K562 (cell line): ENCODE data around the gene AMFR. TPM values are rescaled to one million over a fixed set of nuclear protein-coding genes. Genes with fewer than 3 reads are reported as not detected.

Experiments
- ATAC-seq: fragments of 200-7000 bp; cut with Tn5 transposase; 3 replicates; pipeline ENCODE4 v1.9.1; 2020; ENCODE audit warnings: moderate library complexity
- BruUV-seq: library from RNA; stranded (reverse); fragments of 400-500 nt; replicated peaks from 2 replicates; lab custom pipeline; 2021; lab: Mats Ljungman, UMichigan
- CTCF ChIA-PET: fragments of 300-600 bp; formaldehyde crosslinking; extraction: SDS; loops from one replicate; lab custom pipeline; 2021; ENCODE audit warnings: low intra/inter-chr PET ratio; lab: Yijun Ruan, JAX
- POLR2A ChIA-PET: fragments of 300-600, 350-650 bp; sonication (Branson Sonifier 250); formaldehyde crosslinking; extraction: SDS; loops from one replicate; lab custom pipeline; 2021; ENCODE audit warnings: antibody characterized with exemption, inconsistent platforms; lab: Yijun Ruan, JAX
- DNase-seq, 4 experiments: peaks; one replicate each; pipeline versions ENCODE4 v3.0.0 to v3.0.0-alpha.2; 2011 to 2018; ENCODE audit warnings: low spot score in 3 of 4, mixed read lengths in 3 of 4; ENCODE audit errors: extremely low read depth in 1 of 4
- FAIRE-seq: peaks from 2 replicates; lab custom pipeline; 2011; peaks lifted over from hg19 to GRCh38; lab: Jason Lieb, UNC
- H2AFZ ChIP-seq: 2 replicates; pipeline ENCODE4 v1.6.0; 2011; ENCODE audit warnings: low read depth, low read length, control low read depth, inconsistent platforms
- H3K27ac ChIP-seq: fragments of 200-600 bp; 3 replicates; pipeline ENCODE4 v1.8.0; 2011; ENCODE audit warnings: low read depth, mild to moderate bottlenecking, control low read depth, inconsistent platforms, low read length, moderate library complexity, mixed read lengths; ENCODE audit errors: extremely low read depth
- H3K27me3 ChIP-seq, 2 experiments: fragments of 300-600 bp in 1 of 2; 2 replicates in 1 of 2; 3 replicates in 1 of 2; pipeline versions ENCODE4 v1.6.0 to v1.8.0; 2011; ENCODE audit warnings: inconsistent platforms in 2 of 2, low read length in 2 of 2, mild to moderate bottlenecking in 1 of 2, mixed read lengths in 1 of 2, moderate library complexity in 1 of 2; ENCODE audit not compliant: control insufficient read depth in 2 of 2, insufficient read depth in 2 of 2
- H3K36me3 ChIP-seq: fragments of 300-600 bp; 3 replicates; pipeline ENCODE4 v1.8.0; 2011; ENCODE audit warnings: mild to moderate bottlenecking, low read length, inconsistent platforms; ENCODE audit not compliant: control insufficient read depth, insufficient read depth
- H3K4me1 ChIP-seq, 2 experiments: fragments of 200-600 bp in 1 of 2; replicated peaks in 1 of 2; 2 replicates in 1 of 2; 3 replicates in 1 of 2; pipeline versions ENCODE4 v1.5.1 to v1.8.0; 2011; ENCODE audit warnings: inconsistent platforms in 2 of 2, low read length in 2 of 2, mild to moderate bottlenecking in 1 of 2, mixed read lengths in 1 of 2, moderate library complexity in 1 of 2; ENCODE audit not compliant: control insufficient read depth in 2 of 2, insufficient read depth in 2 of 2
- H3K4me2 ChIP-seq: 2 replicates; pipeline ENCODE4 v1.6.1; 2011; ENCODE audit warnings: low read length, control low read depth, inconsistent platforms, mixed read lengths; ENCODE audit not compliant: insufficient read depth
- H3K4me3 ChIP-seq: fragments of 200-600 bp; sonication (generic), shearing (Covaris generic); 2 replicates; pipeline ENCODE4 v1.5.1; 2016; ENCODE audit warnings: control low read depth, inconsistent platforms
- H3K79me2 ChIP-seq: fragments of 200-600 bp; 3 replicates; pipeline ENCODE4 v1.8.0; 2011; ENCODE audit warnings: low read length, inconsistent platforms; ENCODE audit not compliant: control insufficient read depth, insufficient read depth
- H3K9ac ChIP-seq, 2 experiments: 2 replicates each; pipeline versions ENCODE4 v1.6.0 to v1.6.1; 2011; ENCODE audit warnings: low read depth in 2 of 2, low read length in 2 of 2, control low read depth in 1 of 2, inconsistent platforms in 1 of 2, mild to moderate bottlenecking in 1 of 2, mixed read lengths in 1 of 2; ENCODE audit not compliant: insufficient read depth in 1 of 2
- H3K9me1 ChIP-seq: one replicate; pipeline ENCODE4 v1.6.0; 2011; ENCODE audit warnings: inconsistent platforms, mild to moderate bottlenecking, low read length, moderate library complexity; ENCODE audit not compliant: control insufficient read depth, insufficient read depth
- H3K9me3 ChIP-seq: replicated peaks from 2 replicates; pipeline ENCODE4 v1.5.1; 2011; ENCODE audit warnings: low read depth, low read length, inconsistent platforms; ENCODE audit not compliant: control insufficient read depth, insufficient read depth
- H4K20me1 ChIP-seq: replicated peaks from 2 replicates; pipeline ENCODE4 v1.6.1; 2011; ENCODE audit warnings: low read length, inconsistent platforms, mixed read lengths; ENCODE audit not compliant: control insufficient read depth, insufficient read depth
- CHD7 ChIP-seq: fragments of 200-600 bp; sonication (generic); IDR thresholded peaks from one replicate; pipeline ENCODE4 v1.6.1; 2012; ENCODE audit warnings: mild to moderate bottlenecking, low read depth, low read length, inconsistent platforms
- FOXK2 ChIP-seq, 2 experiments: fragments of 450-650 bp; IDR thresholded peaks in 1 of 2; conservative IDR thresholded peaks in 1 of 2; 2 replicates each; pipeline ENCODE4 v1.6.1; 2016; ENCODE audit warnings: low read depth in 2 of 2, mild to moderate bottlenecking in 1 of 2
- NFATC3 ChIP-seq: fragments of 450-650 bp; IDR thresholded peaks from 2 replicates; pipeline ENCODE4 v1.6.1; 2017; ENCODE audit warnings: mild to moderate bottlenecking
- POLR2G ChIP-seq: fragments of 200-400 bp; formaldehyde crosslinking; IDR thresholded peaks from 2 replicates; pipeline ENCODE4 v1.6.1; 2017; ENCODE audit warnings: low read depth, mild to moderate bottlenecking, antibody characterized with exemption, low read length, moderate library complexity
- WGBS: fragments of 100-300 bp; shearing (Covaris generic); methylation state at CpG from one replicate; pipeline ENCODE4 v1.1.6; 2016; ENCODE audit warnings: low coverage, mixed read lengths; ENCODE audit not compliant: insufficient coverage; ENCODE audit errors: missing lambda C conversion rate; 5-methylcytosine and 5-hydroxymethylcytosine counted together
- in situ Hi-C: fragments of 300-500 bp; cut with MboI; formaldehyde crosslinking; loops from 4 replicates; pipeline ENCODE4 v1.15.0; 2018; ENCODE audit warnings: inconsistent platforms, mixed read lengths
- intact Hi-C: fragments of 100-400 bp; cut with micrococcal nuclease; formaldehyde crosslinking; loops from 2 replicates; pipeline ENCODE4 v1.14.2; 2022
- polyA plus RNA-seq, 8 experiments: library from polyadenylated mRNA; depleted of rRNA in 4 of 8; stranded (reverse) in 5 of 8; unstranded in 3 of 8; fragments of >200 nt; fragmentation: Nextera tagmentation in 2 of 8; fragmentation: Illumina TruSeq in 1 of 8; extraction: Ambion mirVana in 2 of 8; extraction: Trizol in 1 of 8; gene quantifications; 2 replicates each; pipeline versions ENCODE4 v1.2.1 to v1.2.3, GENCODE V29; 2011 to 2014; ENCODE audit warnings: inconsistent platforms in 1 of 8, missing spikeins in 1 of 8
- total RNA-seq, 7 experiments: library from RNA; depleted of rRNA in 6 of 7; stranded (reverse); fragments of >200 nt in 6 of 7; fragmentation: Illumina TruSeq in 2 of 7; extraction: Trizol in 2 of 7; gene quantifications; 2 replicates each; pipeline versions ENCODE4 v1.2.1 to v1.2.3, GENCODE V29; 2011 to 2021; ENCODE audit warnings: low replicate concordance in 1 of 7

Gene AMFR
- total and polyA plus RNA-seq, 9 of the 15 experiments (the other 6 are each of a cell fraction or from before 2014, with no cell fraction given), result 15.6 to 113 (median 58.4) TPM

- peaks cover 0 to 5% of the 10 kb centered on the region in 2 experiments; a peak in 3 of 5 replicates for H3K4me1 ChIP-seq
- DNase-seq, result no peak
- ChIA-PET CTCF (no interaction called here), POLR2A (interaction anchor here (0.8 kb wide), 1 partner anchor 10 kb away, joined by 3 read pairs; no protein-coding TSS in a partner anchor)
- in situ Hi-C loops (no loop called here), intact Hi-C loops (no loop called here)
- no peaks in the 10 kb centered on the region for H3K27me3 ChIP-seq
- BruUV-seq, result no TSS peak
- peak; percentile 27; the same call in 1 of the 2 replicates for TF ChIP-seq POLR2G
- no peak for TF ChIP-seq FOXK2 (conservative IDR thresholded peaks at IDR 0.05 in 1 of 2, IDR thresholded peaks at IDR 0.05 in 1 of 2; ENCODE audit: low read depth in 2 of 2)
- peaks cover 79% of the 10 kb centered on the region for H3K36me3 ChIP-seq
- H3K9me1 ChIP-seq, result no peaks in the 10 kb centered on the region
- H3K4me3 ChIP-seq, result no peak overlapping the region
- H3K9me3 ChIP-seq, result no peaks in the 10 kb centered on the region
- H3K9ac ChIP-seq, result no peak overlapping the region
- 0 out of 2 replicates have a peak, but pooled peaks cover 2% of the 10 kb centered on the region for H4K20me1 ChIP-seq
- no peak overlapping the region for H3K27ac ChIP-seq
- no peak overlapping the region for H3K4me2 ChIP-seq
- no peak for ATAC-seq
- WGBS, result 98% methylated on average over 8 of the region's 9 CpGs
- FAIRE-seq, result no peak
- no peak overlapping the region for H2AFZ ChIP-seq
- peaks cover 5% of the 10 kb centered on the region for H3K79me2 ChIP-seq
Observed at GRCh38 chr16:56366945-56367344, 58.4 kb downstream of the AMFR start.

GRCh38 chr16:56365552-56365951 is 59.8 kb downstream of the AMFR start:
- Histone ChIP-seq H3K4me2 (no peak overlapping the region), H3K36me3 (peaks cover 79% of the 10 kb centered on the region), H2AFZ (no peak overlapping the region), H3K4me3 (no peak overlapping the region), H3K79me2 (peaks cover 2% of the 10 kb centered on the region; the same call in 1 of the 3 replicates), H4K20me1 (0 out of 2 replicates have a peak, but pooled peaks cover 3% of the 10 kb centered on the region), H3K27me3 (no peaks in the 10 kb centered on the region), H3K9me3 (no peaks in the 10 kb centered on the region), H3K9ac (no peak overlapping the region), H3K4me1 (peaks cover 0 to 7% of the 10 kb centered on the region in 2 experiments; a peak in 1 of 5 replicates), H3K27ac (no peak overlapping the region), H3K9me1 (no peaks in the 10 kb centered on the region)
- CTCF ChIA-PET, result no interaction called here
- intact Hi-C loops, result no loop called here
- in situ Hi-C loops, result no loop called here
- DNase-seq (no peak), ATAC-seq (no peak), FAIRE-seq (no peak)
- no TSS peak for BruUV-seq
- POLR2A ChIA-PET, result no interaction called here
- 95% methylated on average over 4 of the region's 7 CpGs for WGBS
- TF ChIP-seq NFATC3 (no peak), CHD7 (no peak)
